Peyer's patch (tissue), 4 donors: ENCODE results near the gene MUC5AC. TPM values are rescaled to one million over a fixed set of nuclear protein-coding genes. Genes with fewer than 3 reads are reported as not detected.

ENCODE experiments used
- DNase-seq, 3 donors: peaks; one replicate each; pipeline ENCODE4 v3.0.0-alpha.2; 2017 to 2019
- H3K27ac ChIP-seq, 4 donors: fragments of 200-600 bp; sonication (generic); one replicate each; pipeline ENCODE4 v1.5.1; 2016 to 2019
- H3K27me3 ChIP-seq, 2 donors: fragments of 200-600 bp; sonication (generic); one replicate each; pipeline ENCODE4 v1.5.1; 2019
- H3K36me3 ChIP-seq, 3 donors: fragments of 200-600 bp; sonication (generic); one replicate each; pipeline ENCODE4 v1.5.1; 2016 to 2019
- H3K4me1 ChIP-seq, 4 donors: fragments of 200-600 bp; sonication (generic); one replicate each; pipeline ENCODE4 v1.5.1; 2016 to 2019
- H3K4me3 ChIP-seq, 4 donors: fragments of 200-600 bp; sonication (generic); 1 replicate in 3 of 4; 2 replicates in 1 of 4; pipeline ENCODE4 v1.5.1; 2016 to 2019; ENCODE audit warnings: mild to moderate bottlenecking in 1 of 4
- H3K9me3 ChIP-seq, 4 donors: fragments of 200-600 bp; sonication (generic); one replicate each; pipeline ENCODE4 v1.5.1; 2016 to 2019; ENCODE audit warnings: mild to moderate bottlenecking in 1 of 4
- POLR2A ChIP-seq, 2 donors: fragments of 450-650 bp; IDR thresholded peaks; one replicate each; pipeline ENCODE4 v1.5.1; 2017; ENCODE audit warnings: antibody characterized with exemption in 2 of 2, mild to moderate bottlenecking in 2 of 2, moderate library complexity in 2 of 2
- total RNA-seq, 4 donors: library from RNA; depleted of rRNA; stranded (reverse); fragments of >200 nt; gene quantifications; one replicate each; pipeline ENCODE4 v1.1.0, GENCODE V29; 2016
- TF ChIP-seq, protein P1 (sequence below), 6 experiments: fragments of 450-650 bp in 4 of 6; fragments of 200-600 bp in 2 of 6; sonication (generic) in 1 of 6; IDR thresholded peaks; one replicate each; pipeline ENCODE4 v1.5.1; 2017 to 2019; ENCODE audit warnings: antibody characterized with exemption in 6 of 6, mild to moderate bottlenecking in 3 of 6, moderate library complexity in 1 of 6

The MUC5AC gene
- total RNA-seq, 4 donors from 2014 or later = not detected

DNA sequence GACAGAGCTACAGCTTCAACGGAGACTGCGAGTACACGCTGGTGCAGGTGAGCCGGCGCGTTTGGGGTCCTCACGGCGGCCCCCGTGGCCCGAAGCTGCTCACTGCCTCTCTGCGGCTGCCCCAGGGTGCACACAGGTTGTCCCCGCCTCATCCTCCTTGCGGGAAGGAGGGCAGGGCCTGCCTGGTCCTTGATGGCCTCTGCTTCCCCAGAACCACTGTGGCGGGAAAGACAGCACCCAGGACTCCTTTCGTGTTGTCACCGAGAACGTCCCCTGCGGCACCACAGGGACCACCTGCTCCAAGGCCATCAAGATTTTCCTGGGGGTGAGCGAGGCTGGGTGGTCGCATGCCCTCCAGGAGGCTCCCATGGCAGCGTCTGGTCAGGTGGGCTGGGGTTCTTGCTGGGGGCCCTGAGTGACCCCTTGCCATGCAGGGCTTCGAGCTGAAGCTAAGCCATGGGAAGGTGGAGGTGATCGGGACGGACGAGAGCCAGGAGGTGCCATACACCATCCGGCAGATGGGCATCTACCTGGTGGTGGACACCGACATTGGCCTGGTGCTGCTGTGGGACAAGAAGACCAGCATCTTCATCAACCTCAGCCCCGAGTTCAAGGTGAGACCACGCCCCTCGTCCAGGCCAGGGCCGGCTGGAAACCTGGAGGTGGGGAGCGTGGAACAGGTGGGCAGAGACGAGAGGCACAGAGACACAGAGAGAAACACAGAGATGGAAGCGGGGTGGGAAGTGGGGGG is 19.4 kb downstream of the MUC5AC start:
- no peak for DNase-seq
- Histone ChIP-seq H3K36me3 (no peaks in the 10 kb centered on the region), H3K4me1 (no peaks in the 10 kb centered on the region), H3K4me3 (no peak overlapping the region), H3K27ac (no peak overlapping the region), H3K9me3 (no peaks in the 10 kb centered on the region), H3K27me3 (no peaks in the 10 kb centered on the region)
- TF ChIP-seq, protein P1, sequence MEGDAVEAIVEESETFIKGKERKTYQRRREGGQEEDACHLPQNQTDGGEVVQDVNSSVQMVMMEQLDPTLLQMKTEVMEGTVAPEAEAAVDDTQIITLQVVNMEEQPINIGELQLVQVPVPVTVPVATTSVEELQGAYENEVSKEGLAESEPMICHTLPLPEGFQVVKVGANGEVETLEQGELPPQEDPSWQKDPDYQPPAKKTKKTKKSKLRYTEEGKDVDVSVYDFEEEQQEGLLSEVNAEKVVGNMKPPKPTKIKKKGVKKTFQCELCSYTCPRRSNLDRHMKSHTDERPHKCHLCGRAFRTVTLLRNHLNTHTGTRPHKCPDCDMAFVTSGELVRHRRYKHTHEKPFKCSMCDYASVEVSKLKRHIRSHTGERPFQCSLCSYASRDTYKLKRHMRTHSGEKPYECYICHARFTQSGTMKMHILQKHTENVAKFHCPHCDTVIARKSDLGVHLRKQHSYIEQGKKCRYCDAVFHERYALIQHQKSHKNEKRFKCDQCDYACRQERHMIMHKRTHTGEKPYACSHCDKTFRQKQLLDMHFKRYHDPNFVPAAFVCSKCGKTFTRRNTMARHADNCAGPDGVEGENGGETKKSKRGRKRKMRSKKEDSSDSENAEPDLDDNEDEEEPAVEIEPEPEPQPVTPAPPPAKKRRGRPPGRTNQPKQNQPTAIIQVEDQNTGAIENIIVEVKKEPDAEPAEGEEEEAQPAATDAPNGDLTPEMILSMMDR (IDR thresholded peaks at IDR 0.05) = no peak
- no peak for TF ChIP-seq POLR2A (IDR thresholded peaks at IDR 0.05)

DNA sequence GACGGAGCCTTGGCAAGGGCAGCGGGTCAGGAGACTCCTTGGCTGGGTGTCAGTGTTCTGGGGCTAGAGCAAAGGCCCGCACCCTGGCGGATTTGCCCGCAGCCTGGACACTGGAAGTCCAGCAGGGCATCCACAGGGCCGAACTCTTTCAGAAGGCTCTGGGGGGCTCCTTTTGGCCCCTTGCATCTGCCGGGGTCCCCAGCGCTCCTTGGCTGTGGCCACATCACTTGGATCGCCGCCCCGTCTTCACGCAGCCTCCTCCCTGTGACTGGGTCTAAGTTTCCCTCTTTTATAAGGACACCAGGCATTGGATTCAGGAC is 20.0 kb downstream of the MUC5AC start:
- DNase-seq = no peak
- Histone ChIP-seq H3K4me1 (no peaks in the 10 kb centered on the region), H3K4me3 (no peak overlapping the region), H3K9me3 (no peaks in the 10 kb centered on the region), H3K36me3 (no peaks in the 10 kb centered on the region), H3K27ac (no peak overlapping the region), H3K27me3 (no peaks in the 10 kb centered on the region)
- no peak for TF ChIP-seq POLR2A (IDR thresholded peaks at IDR 0.05)
- TF ChIP-seq, protein P1 (IDR thresholded peaks at IDR 0.05) = no peak

- no peaks in the 10 kb centered on the region for H3K4me1 ChIP-seq
- no peak overlapping the region for H3K4me3 ChIP-seq
- H3K36me3 ChIP-seq = no peaks in the 10 kb centered on the region
- H3K27me3 ChIP-seq = no peaks in the 10 kb centered on the region
- no peak overlapping the region for H3K27ac ChIP-seq
- TF ChIP-seq POLR2A (IDR thresholded peaks at IDR 0.05) = no peak
- TF ChIP-seq, protein P1 (IDR thresholded peaks at IDR 0.05) = no peak
- DNase-seq = no peak
- no peaks in the 10 kb centered on the region for H3K9me3 ChIP-seq
Measured at GRCh38 chr11:1178201-1178885, 20.6 kb downstream of the MUC5AC start.

DNA sequence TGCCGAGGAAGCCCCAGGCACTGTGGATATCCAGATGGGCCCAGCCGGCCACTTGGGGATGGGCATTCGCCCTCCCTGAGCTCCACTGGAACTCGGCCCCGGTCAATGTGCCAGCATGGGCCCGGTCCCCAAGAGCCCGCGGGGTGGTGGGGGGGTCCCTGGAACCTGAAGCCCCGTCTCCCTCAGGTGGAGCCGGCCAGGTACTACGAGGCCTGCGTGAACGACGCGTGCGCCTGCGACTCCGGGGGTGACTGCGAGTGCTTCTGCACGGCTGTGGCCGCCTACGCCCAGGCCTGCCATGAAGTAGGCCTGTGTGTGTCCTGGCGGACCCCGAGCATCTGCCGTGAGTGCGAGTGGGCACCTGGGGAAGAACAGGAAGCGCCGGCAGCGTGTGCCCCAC is 21.2 kb downstream of the MUC5AC start:
- Histone ChIP-seq H3K27ac (no peak overlapping the region), H3K9me3 (no peaks in the 10 kb centered on the region), H3K36me3 (no peaks in the 10 kb centered on the region), H3K4me3 (no peak overlapping the region), H3K4me1 (no peaks in the 10 kb centered on the region), H3K27me3 (no peaks in the 10 kb centered on the region)
- no peak for TF ChIP-seq POLR2A (IDR thresholded peaks at IDR 0.05)
- TF ChIP-seq, protein P1 (IDR thresholded peaks at IDR 0.05) = no peak
- DNase-seq = no peak

DNA sequence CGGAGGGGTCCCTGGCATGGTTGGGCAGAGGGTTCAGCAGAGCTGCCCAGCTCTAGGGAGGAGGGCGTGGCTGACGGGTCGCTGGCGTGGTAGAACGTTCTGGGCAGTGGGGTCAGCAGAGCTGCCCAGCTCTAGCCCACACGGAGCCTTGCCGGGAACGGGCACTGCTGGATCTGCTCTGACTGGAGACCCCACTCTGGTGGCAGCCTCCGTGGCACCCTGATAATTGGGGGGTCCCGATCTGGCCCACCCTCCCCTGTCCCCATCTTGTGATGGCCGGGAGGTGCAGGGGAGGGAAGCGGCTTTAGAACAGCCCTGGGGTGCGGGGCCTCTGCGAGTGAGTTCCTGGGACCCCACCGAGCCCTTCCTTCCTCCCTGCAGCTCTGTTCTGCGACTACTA is 21.9 kb downstream of the MUC5AC start:
- Histone ChIP-seq H3K4me1 (no peaks in the 10 kb centered on the region), H3K27ac (no peak overlapping the region), H3K36me3 (no peaks in the 10 kb centered on the region), H3K4me3 (no peak overlapping the region), H3K27me3 (no peaks in the 10 kb centered on the region), H3K9me3 (no peaks in the 10 kb centered on the region)
- DNase-seq = no peak
- no peak for TF ChIP-seq POLR2A (IDR thresholded peaks at IDR 0.05)
- TF ChIP-seq, protein P1 (IDR thresholded peaks at IDR 0.05) = no peak
